GM21447 (cell line): Measurements from ENCODE around the gene PSAPL1.

ENCODE experiments used
- ATAC-seq: cut with Tn5 transposase; IDR thresholded peaks from one replicate; pipeline ENCODE4 v1.9.1; 2021; ENCODE audit not compliant: unreplicated experiment

The PSAPL1 gene

GRCh38 chr4:7397206-7398103, 37.3 kb downstream of the PSAPL1 start:
- ATAC-seq: no peak

- no peak for ATAC-seq
Measured at GRCh38 chr4:7396186-7396910, 38.4 kb downstream of the PSAPL1 start.

- ATAC-seq: no peak
Measured at GRCh38 chr4:7395645-7396044, 39.1 kb downstream of the PSAPL1 start.

GRCh38 chr4:7394681-7395451, 39.9 kb downstream of the PSAPL1 start:
- ATAC-seq: no peak

GRCh38 chr4:7393601-7394575, 40.8 kb downstream of the PSAPL1 start:
- ATAC-seq: no peak

- ATAC-seq: no peak
Measured at GRCh38 chr4:7392438-7393421, 42.0 kb downstream of the PSAPL1 start.

GRCh38 chr4:7391637-7392437, 42.9 kb downstream of the PSAPL1 start:
- ATAC-seq: no peak

GRCh38 chr4:7390906-7391636, 43.7 kb downstream of the PSAPL1 start:
- no peak for ATAC-seq

GRCh38 chr4:7390336-7390735, 44.4 kb downstream of the PSAPL1 start:
- ATAC-seq: no peak

GRCh38 chr4:7389719-7390118, 45.0 kb downstream of the PSAPL1 start:
- no peak for ATAC-seq

- no peak for ATAC-seq
Measured at GRCh38 chr4:7389101-7389701, 45.5 kb downstream of the PSAPL1 start.

- ATAC-seq: no peak
Measured at GRCh38 chr4:7388627-7389026, 46.1 kb downstream of the PSAPL1 start.

GRCh38 chr4:7387925-7388324, 46.8 kb downstream of the PSAPL1 start:
- no peak for ATAC-seq

- no peak for ATAC-seq
Measured at GRCh38 chr4:7384929-7385890, 49.5 kb downstream of the PSAPL1 start.

- ATAC-seq: no peak
Measured at GRCh38 chr4:7384003-7384928, 50.5 kb downstream of the PSAPL1 start.
